ENCODE results near the gene FAIM2. TPM values are rescaled to one million over a fixed set of nuclear protein-coding genes. Genes with fewer than 3 reads are reported as not detected.

The FAIM2 gene
- total RNA-seq, result 1 to 10 TPM; 1.0 to 4.9 TPM

DNA sequence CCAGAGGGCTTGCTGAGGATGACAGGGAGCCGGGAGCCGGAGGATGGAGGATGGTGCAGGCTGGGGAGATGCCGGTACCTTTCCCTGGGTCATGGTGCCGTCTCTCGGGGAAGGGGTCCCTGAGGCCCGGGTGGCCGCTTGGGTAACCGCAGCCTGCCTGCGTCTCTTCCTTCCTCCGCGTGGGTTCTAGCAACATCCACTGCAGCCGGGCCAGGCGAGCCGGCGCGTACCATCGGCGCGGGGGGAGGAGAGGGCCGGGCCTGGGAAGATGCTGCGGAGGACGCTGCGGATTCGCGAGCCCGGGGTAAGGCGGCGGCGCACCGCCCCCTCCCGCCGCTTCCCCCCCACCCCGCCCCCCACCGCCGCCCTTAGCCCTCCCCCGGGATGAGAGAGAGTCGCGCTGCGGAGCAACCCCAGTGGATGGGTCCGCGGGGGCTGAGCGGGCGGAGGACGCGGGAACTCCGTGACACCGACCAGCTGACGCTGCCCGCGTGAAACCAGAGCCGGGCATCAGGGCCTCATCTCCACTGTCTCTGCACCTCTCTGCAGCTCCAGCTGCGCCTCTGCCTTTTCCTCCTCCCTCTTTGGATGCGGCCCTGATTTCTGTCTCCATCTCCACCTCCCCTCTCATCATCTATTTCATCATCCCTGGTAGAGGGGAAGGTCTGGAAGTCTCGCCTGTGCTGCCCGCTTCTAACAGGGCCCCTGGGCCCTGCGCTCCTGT, at the start of gene FAIM2:
FAIM2 (minus strand) TSS at position 201 of the 724 bp plus-strand sequence; CDS start at position 93, 108 bp downstream.
- intact Hi-C loops (cut with DNase I), result no loop called here
- DNase-seq (peak in 2 of 4 donors; percentile 20 to 22), ATAC-seq (peak; percentile 36)
- Histone ChIP-seq H3K9me3 (no peaks in the 10 kb centered on the region), H3K36me3 (replicated peaks in 1 of 2; ENCODE audit: insufficient read depth in 1 of 2, low read depth in 2 of 2) (no peaks in the 10 kb centered on the region), H3K27me3 (no peaks in the 10 kb centered on the region), H3K4me1 (no peaks in the 10 kb centered on the region), H3K4me3 (no peak within 1 kb of the TSS), H3K27ac (no peak within 1 kb of the TSS)
- 8 to 31% methylated on average over 14 to 55 of the region's 56 CpGs for WGBS, 2 donors
- TF ChIP-seq, protein P1, sequence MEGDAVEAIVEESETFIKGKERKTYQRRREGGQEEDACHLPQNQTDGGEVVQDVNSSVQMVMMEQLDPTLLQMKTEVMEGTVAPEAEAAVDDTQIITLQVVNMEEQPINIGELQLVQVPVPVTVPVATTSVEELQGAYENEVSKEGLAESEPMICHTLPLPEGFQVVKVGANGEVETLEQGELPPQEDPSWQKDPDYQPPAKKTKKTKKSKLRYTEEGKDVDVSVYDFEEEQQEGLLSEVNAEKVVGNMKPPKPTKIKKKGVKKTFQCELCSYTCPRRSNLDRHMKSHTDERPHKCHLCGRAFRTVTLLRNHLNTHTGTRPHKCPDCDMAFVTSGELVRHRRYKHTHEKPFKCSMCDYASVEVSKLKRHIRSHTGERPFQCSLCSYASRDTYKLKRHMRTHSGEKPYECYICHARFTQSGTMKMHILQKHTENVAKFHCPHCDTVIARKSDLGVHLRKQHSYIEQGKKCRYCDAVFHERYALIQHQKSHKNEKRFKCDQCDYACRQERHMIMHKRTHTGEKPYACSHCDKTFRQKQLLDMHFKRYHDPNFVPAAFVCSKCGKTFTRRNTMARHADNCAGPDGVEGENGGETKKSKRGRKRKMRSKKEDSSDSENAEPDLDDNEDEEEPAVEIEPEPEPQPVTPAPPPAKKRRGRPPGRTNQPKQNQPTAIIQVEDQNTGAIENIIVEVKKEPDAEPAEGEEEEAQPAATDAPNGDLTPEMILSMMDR (IDR thresholded peaks at IDR 0.05), result no peak
- TF ChIP-seq POLR2A (IDR thresholded peaks at IDR 0.05), result no peak

DNA sequence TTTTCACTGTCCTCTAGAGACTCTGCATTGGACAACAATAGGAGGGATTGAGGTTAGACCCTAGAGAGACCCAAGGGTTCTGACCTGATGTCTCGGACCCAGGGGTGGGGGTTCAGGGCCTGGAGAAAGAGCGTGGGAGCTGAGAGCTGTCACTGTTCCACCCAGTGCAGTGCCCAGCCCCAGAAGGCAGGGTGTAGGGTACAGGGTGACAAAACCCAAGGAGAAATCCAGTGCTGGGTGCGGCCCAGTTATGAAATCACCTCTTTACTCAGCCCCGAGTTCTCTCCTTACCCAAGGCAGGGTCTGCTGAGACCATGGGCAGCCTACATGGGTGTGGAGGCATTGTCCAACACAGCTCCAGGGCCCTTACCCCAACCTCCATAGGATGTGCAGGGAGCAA, 49.5 kb upstream of the FAIM2 start:
- H3K27ac ChIP-seq, result no peak overlapping the region
- no peaks in the 10 kb centered on the region for H3K9me3 ChIP-seq
- no peak for DNase-seq
- no peak for TF ChIP-seq POLR2A (IDR thresholded peaks at IDR 0.05)
- TF ChIP-seq, protein P1 (IDR thresholded peaks at IDR 0.05), result no peak
- peaks cover 11% of the 10 kb centered on the region for H3K4me1 ChIP-seq
- H3K4me3 ChIP-seq, result no peak overlapping the region
- WGBS, 2 donors, result 82 to 84% methylated on average over 4 of the region's 4 CpGs
- no peaks in the 10 kb centered on the region for H3K36me3 ChIP-seq (replicated peaks in 1 of 2; ENCODE audit: insufficient read depth in 1 of 2, low read depth in 2 of 2)
- H3K27me3 ChIP-seq, result peaks cover 0 to 10% of the 10 kb centered on the region in 2 donors
- ATAC-seq, result no peak
- intact Hi-C loops (cut with DNase I), result no loop called here

DNA sequence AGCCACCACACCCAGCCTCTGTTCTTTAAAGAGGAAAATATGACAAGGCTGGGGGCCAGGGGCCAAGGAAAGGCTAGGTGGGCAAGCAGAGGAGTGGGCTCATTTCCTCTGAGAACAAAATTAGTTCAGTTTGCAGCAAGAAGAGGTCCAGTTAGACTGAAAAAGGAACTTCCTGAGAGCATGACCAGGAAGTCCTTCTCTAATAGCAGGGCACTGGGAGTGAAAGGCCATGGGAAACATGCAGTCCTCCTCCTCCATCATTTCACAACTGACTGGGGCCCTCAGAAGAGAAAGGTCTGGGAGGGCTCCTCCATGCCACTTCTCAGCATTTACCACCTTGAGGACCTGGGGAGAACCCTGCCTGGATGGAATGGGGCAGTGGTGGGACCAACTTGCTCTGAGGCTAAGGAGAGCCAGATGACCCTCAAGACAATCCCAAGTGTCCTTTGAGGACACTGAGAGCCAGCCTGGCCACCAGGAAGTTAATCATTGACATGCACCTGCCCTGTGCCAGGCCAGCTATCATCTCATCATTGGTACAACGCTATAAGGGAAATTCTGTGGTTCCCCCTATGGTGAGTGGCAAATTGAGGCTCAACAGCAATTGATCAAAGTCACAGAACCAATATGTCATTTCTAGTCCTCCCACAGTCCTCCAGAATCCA, 48.8 kb upstream of the FAIM2 start:
- DNase-seq (no peak), ATAC-seq (peak; percentile 43)
- peaks cover 0 to 10% of the 10 kb centered on the region in 2 donors for H3K27me3 ChIP-seq
- intact Hi-C loops (cut with DNase I), result no loop called here
- H3K4me3 ChIP-seq, result no peak overlapping the region
- no peak overlapping the region for H3K27ac ChIP-seq
- no peaks in the 10 kb centered on the region for H3K9me3 ChIP-seq
- 0 to 30% methylated on average over 1 of the region's 1 CpG for WGBS, 2 donors
- H3K36me3 ChIP-seq (replicated peaks in 1 of 2; ENCODE audit: insufficient read depth in 1 of 2, low read depth in 2 of 2), result no peaks in the 10 kb centered on the region
- H3K4me1 ChIP-seq, result peaks cover 11% of the 10 kb centered on the region
- no peak for TF ChIP-seq POLR2A (IDR thresholded peaks at IDR 0.05)
- TF ChIP-seq, protein P1 (IDR thresholded peaks at IDR 0.05), result no peak

DNA sequence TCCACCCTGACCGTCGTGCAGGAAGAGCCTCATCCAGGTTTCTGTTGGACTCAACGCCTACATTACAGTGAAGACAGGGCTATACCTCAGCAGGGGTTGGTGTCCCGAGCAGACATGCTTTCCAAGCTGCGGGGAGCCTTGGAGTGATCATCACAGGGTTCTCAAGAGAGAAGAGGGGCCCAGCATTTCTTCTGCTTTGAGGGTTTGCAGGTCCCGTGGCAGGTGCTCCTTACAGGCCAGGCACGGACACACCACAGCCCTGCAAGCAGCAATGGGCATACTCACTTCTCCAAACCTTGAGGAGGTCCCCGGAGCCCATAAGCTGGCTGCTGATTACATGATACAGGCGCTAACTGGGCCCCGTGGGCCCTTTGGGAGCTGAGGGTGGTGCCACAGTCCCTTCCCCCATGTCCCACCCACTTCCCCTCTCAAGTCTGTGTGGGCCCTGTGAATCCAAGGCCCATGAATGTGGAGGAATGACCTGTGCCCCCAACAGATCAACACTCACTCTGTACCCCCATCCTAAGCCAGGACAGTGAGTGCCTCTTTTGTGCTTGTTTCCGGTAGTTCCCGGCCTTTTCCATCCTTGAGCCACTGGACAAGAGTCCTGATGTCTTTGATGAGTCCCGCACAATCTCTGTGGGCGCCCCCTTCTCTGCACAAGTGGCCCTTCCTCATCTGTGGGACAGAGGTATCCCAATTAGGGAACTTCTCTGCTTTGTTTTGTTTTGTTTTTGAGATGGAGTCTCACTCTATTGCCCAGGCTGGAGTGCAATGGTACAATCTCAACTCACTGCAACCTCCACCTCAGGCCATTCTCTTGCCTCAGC, 47.9 kb upstream of the FAIM2 start:
- Histone ChIP-seq H3K4me1 (peaks cover 11% of the 10 kb centered on the region), H3K36me3 (replicated peaks in 1 of 2; ENCODE audit: insufficient read depth in 1 of 2, low read depth in 2 of 2) (no peaks in the 10 kb centered on the region), H3K27me3 (peaks cover 0 to 10% of the 10 kb centered on the region in 2 donors), H3K27ac (no peak overlapping the region), H3K9me3 (no peaks in the 10 kb centered on the region), H3K4me3 (no peak overlapping the region)
- ATAC-seq (no peak), DNase-seq (no peak)
- WGBS, 2 donors, result 78 to 82% methylated on average over 12 to 14 of the region's 14 CpGs
- intact Hi-C loops (cut with DNase I), result no loop called here
- TF ChIP-seq, protein P1 (IDR thresholded peaks at IDR 0.05), result no peak
- no peak for TF ChIP-seq POLR2A (IDR thresholded peaks at IDR 0.05)
